ENCODE data around the gene ZG16.
"Not testable (repeated sequence)": the region's sequence is repeated elsewhere in the genome, so short reads cannot be mapped to it uniquely, and the experiment has no call there.

ZG16 gene

GRCh38 chr16:29790183-29790948, 12.3 kb downstream of the ZG16 start, which contains the start of gene KIF22:
TSS of gene KIF22 (plus strand) at chr16:29790751. CDS start at chr16:29790760, 9 bp downstream.
- peak; percentile 95 to 98 for DNase-seq

- DNase-seq, result no peak
These were observed 13.1 kb downstream of the ZG16 start for GRCh38 chr16:29790949-29791844.

- DNase-seq, result no peak
These were observed 14.1 kb downstream of the ZG16 start for GRCh38 chr16:29791845-29792807.

- DNase-seq, result not testable (repeated sequence)
These were observed 15.1 kb downstream of the ZG16 start for GRCh38 chr16:29793153-29793552.

GRCh38 chr16:29794231-29794710, 16.2 kb downstream of the ZG16 start:
- DNase-seq, result no peak

GRCh38 chr16:29802416-29802935, 24.4 kb downstream of the ZG16 start:
- DNase-seq, result no peak

GRCh38 chr16:29804020-29804419, 26.0 kb downstream of the ZG16 start:
- no peak for DNase-seq

GRCh38 chr16:29804455-29805231, 26.6 kb downstream of the ZG16 start:
- DNase-seq, result peak; percentile 27 to 41

GRCh38 chr16:29805232-29806098, 27.4 kb downstream of the ZG16 start:
- DNase-seq, result peak; percentile 91 to 94

- peak in 1 of 2 experiments; percentile 83 for DNase-seq
These were observed 28.1 kb downstream of the ZG16 start, which contains the start of gene MAZ for GRCh38 chr16:29806099-29806579. TSS of gene MAZ (plus strand) at chr16:29806529. CDS start at chr16:29806702, 173 bp downstream.

- DNase-seq, result peak; percentile 26 to 28
These were observed 28.8 kb downstream of the ZG16 start for GRCh38 chr16:29806641-29807425.

- DNase-seq, result peak; percentile 77 to 89
These were observed 29.6 kb downstream of the ZG16 start for GRCh38 chr16:29807426-29808218.

- peak in 1 of 2 experiments; percentile 13 for DNase-seq
These were observed 30.3 kb downstream of the ZG16 start for GRCh38 chr16:29808219-29808900.

GRCh38 chr16:29809031-29809747, 31.1 kb downstream of the ZG16 start:
- no peak for DNase-seq

GRCh38 chr16:29809850-29810698, 32.0 kb downstream of the ZG16 start:
- DNase-seq, result no peak

GRCh38 chr16:29810699-29811169, 32.7 kb downstream of the ZG16 start:
- DNase-seq, result no peak
